ENCODE measurements around the gene TMEM120B. TPM values are rescaled to one million over a fixed set of nuclear protein-coding genes. Genes with fewer than 3 reads are reported as not detected.
"Not testable (repeated sequence)": the region's sequence is repeated elsewhere in the genome, so short reads cannot be mapped to it uniquely, and the experiment has no call there.

Gene TMEM120B
- total RNA-seq, 3 donors from 2014 or later, result 5.4 to 8.2 (median 6.1) TPM

- H3K27ac ChIP-seq, result peak overlapping the region; percentile 76 to 94
- intact Hi-C loops (cut with DNase I; ENCODE audit: low total_unique reads), result loop anchor here (10.0 kb wide), 1 partner anchor 118 kb away; no protein-coding TSS in a partner anchor
- peak; percentile 89 to 93 for DNase-seq (ENCODE audit: low spot score in 2 of 2)
Observed at GRCh38 chr12:121673013-121673511, 39.5 kb upstream of the TMEM120B start.

GRCh38 chr12:121676190-121676589 is 36.4 kb upstream of the TMEM120B start:
- H3K27ac ChIP-seq, result no peak overlapping the region
- no peaks in the 10 kb centered on the region for H3K27me3 ChIP-seq
- intact Hi-C loops (cut with DNase I; ENCODE audit: low total_unique reads), result loop anchor here (10.0 kb wide), 1 partner anchor 121 kb away; no protein-coding TSS in a partner anchor
- H3K4me3 ChIP-seq, result no peak overlapping the region
- TF ChIP-seq CTCF (IDR thresholded peaks at IDR 0.05) (no peak), POLR2A (IDR thresholded peaks at IDR 0.05) (no peak), POLR2AphosphoS5 (IDR thresholded peaks at IDR 0.05) (no peak)
- peaks cover 0 to 9% of the 10 kb centered on the region in 2 donors for H3K4me1 ChIP-seq
- DNase-seq (ENCODE audit: low spot score in 2 of 2), result no peak
- H3K36me3 ChIP-seq, result no peaks in the 10 kb centered on the region
- H3K9me3 ChIP-seq, result no peaks in the 10 kb centered on the region

More at GRCh38 chr12:121673013-121673511, 39.5 kb upstream of the TMEM120B start:
- no peaks in the 10 kb centered on the region for H3K36me3 ChIP-seq
- no peaks in the 10 kb centered on the region for H3K9me3 ChIP-seq
- no peaks in the 10 kb centered on the region for H3K27me3 ChIP-seq
- H3K4me1 ChIP-seq, result peaks cover 0 to 9% of the 10 kb centered on the region in 2 donors
- H3K4me3 ChIP-seq, result peak overlapping the region; percentile 45 to 62 (median 52)
- TF ChIP-seq POLR2AphosphoS5 (IDR thresholded peaks at IDR 0.05) (peak in 2 of 3 donors; percentile 61 to 63), POLR2A (IDR thresholded peaks at IDR 0.05) (no peak)

- intact Hi-C loops (cut with DNase I; ENCODE audit: low total_unique reads), result loop anchor here (10.0 kb wide), 1 partner anchor 124 kb away; no protein-coding TSS in a partner anchor
- TF ChIP-seq POLR2AphosphoS5 (IDR thresholded peaks at IDR 0.05), result no peak
- TF ChIP-seq POLR2A (IDR thresholded peaks at IDR 0.05), result no peak
- no peak for TF ChIP-seq CTCF (IDR thresholded peaks at IDR 0.05)
- DNase-seq (ENCODE audit: low spot score in 2 of 2), result no peak
Observed at GRCh38 chr12:121678305-121678704, 34.2 kb upstream of the TMEM120B start.

GRCh38 chr12:121678716-121679300 is 33.7 kb upstream of the TMEM120B start:
- no peaks in the 10 kb centered on the region for H3K36me3 ChIP-seq
- no peaks in the 10 kb centered on the region for H3K27me3 ChIP-seq
- no peak for TF ChIP-seq POLR2AphosphoS5 (IDR thresholded peaks at IDR 0.05)
- no peak for TF ChIP-seq CTCF (IDR thresholded peaks at IDR 0.05)
- no peak for TF ChIP-seq POLR2A (IDR thresholded peaks at IDR 0.05)
- H3K4me3 ChIP-seq, result no peak overlapping the region
- no peak for DNase-seq (ENCODE audit: low spot score in 2 of 2)
- H3K9me3 ChIP-seq, result no peaks in the 10 kb centered on the region
- intact Hi-C loops (cut with DNase I; ENCODE audit: low total_unique reads), result loop anchor here (10.0 kb wide), 1 partner anchor 124 kb away; no protein-coding TSS in a partner anchor
- peak overlapping the region; percentile 25 to 30 for H3K27ac ChIP-seq
- H3K4me1 ChIP-seq, result peaks cover 0 to under 1% of the 10 kb centered on the region in 2 donors

More at GRCh38 chr12:121678305-121678704, 34.2 kb upstream of the TMEM120B start:
- Histone ChIP-seq H3K4me1 (peaks cover 0 to 5% of the 10 kb centered on the region in 2 donors), H3K27me3 (no peaks in the 10 kb centered on the region), H3K9me3 (no peaks in the 10 kb centered on the region), H3K36me3 (no peaks in the 10 kb centered on the region), H3K27ac (no peak overlapping the region), H3K4me3 (no peak overlapping the region)

- not testable (repeated sequence) for H3K4me1 ChIP-seq; H3K36me3 ChIP-seq; DNase-seq (ENCODE audit: low spot score in 2 of 2); H3K27me3 ChIP-seq; H3K9me3 ChIP-seq; H3K4me3 ChIP-seq
- intact Hi-C loops (cut with DNase I; ENCODE audit: low total_unique reads), result loop anchor here (10.0 kb wide), 1 partner anchor 125 kb away; no protein-coding TSS in a partner anchor
- peak overlapping the region; percentile 30 to 32 for H3K27ac ChIP-seq
Observed at GRCh38 chr12:121679661-121680197, 32.8 kb upstream of the TMEM120B start.

GRCh38 chr12:121688966-121689365 is 23.6 kb upstream of the TMEM120B start:
- H3K36me3 ChIP-seq, result no peaks in the 10 kb centered on the region
- H3K27ac ChIP-seq, result no peak overlapping the region
- DNase-seq (ENCODE audit: low spot score in 2 of 2), result no peak
- no peaks in the 10 kb centered on the region for H3K27me3 ChIP-seq
- no peaks in the 10 kb centered on the region for H3K9me3 ChIP-seq
- H3K4me3 ChIP-seq, result no peak overlapping the region
- TF ChIP-seq CTCF (IDR thresholded peaks at IDR 0.05) (no peak), POLR2A (IDR thresholded peaks at IDR 0.05) (no peak), POLR2AphosphoS5 (IDR thresholded peaks at IDR 0.05) (no peak)
- intact Hi-C loops (cut with DNase I; ENCODE audit: low total_unique reads), result no loop called here
- no peaks in the 10 kb centered on the region for H3K4me1 ChIP-seq

Data from breast epithelium (tissue), 4 donors.